GM12801 (cell line): ENCODE data around the gene ELMO1.

Source experiments
- TF ChIP-seq, protein P1 (sequence below): IDR thresholded peaks from one replicate; pipeline ENCODE4 v1.5.1; 2011; ENCODE audit warnings: control low read depth; ENCODE audit not compliant: insufficient read length; ENCODE audit errors: extremely low read depth

The ELMO1 gene

DNA sequence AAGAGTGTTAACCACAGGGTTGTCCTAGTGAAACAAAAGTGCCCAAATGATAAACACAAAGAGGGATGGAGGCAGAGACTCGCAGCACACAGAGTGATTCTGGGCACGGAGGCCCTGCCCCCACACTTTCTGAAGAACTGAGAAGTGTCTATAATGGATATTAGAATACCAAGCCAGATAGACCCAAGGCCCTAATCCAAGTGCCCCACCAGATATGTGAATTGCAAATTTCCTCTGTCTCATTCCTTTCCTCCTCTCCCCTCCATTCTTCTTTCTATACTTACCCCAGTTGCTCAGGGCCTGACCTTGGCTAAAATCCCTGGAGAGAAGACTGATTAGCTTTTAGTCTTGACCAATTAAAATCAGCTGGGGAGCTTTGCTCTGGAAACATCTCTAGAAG, 617.6 kb downstream of the ELMO1 start:
- TF ChIP-seq, protein P1, sequence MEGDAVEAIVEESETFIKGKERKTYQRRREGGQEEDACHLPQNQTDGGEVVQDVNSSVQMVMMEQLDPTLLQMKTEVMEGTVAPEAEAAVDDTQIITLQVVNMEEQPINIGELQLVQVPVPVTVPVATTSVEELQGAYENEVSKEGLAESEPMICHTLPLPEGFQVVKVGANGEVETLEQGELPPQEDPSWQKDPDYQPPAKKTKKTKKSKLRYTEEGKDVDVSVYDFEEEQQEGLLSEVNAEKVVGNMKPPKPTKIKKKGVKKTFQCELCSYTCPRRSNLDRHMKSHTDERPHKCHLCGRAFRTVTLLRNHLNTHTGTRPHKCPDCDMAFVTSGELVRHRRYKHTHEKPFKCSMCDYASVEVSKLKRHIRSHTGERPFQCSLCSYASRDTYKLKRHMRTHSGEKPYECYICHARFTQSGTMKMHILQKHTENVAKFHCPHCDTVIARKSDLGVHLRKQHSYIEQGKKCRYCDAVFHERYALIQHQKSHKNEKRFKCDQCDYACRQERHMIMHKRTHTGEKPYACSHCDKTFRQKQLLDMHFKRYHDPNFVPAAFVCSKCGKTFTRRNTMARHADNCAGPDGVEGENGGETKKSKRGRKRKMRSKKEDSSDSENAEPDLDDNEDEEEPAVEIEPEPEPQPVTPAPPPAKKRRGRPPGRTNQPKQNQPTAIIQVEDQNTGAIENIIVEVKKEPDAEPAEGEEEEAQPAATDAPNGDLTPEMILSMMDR, result no peak

DNA sequence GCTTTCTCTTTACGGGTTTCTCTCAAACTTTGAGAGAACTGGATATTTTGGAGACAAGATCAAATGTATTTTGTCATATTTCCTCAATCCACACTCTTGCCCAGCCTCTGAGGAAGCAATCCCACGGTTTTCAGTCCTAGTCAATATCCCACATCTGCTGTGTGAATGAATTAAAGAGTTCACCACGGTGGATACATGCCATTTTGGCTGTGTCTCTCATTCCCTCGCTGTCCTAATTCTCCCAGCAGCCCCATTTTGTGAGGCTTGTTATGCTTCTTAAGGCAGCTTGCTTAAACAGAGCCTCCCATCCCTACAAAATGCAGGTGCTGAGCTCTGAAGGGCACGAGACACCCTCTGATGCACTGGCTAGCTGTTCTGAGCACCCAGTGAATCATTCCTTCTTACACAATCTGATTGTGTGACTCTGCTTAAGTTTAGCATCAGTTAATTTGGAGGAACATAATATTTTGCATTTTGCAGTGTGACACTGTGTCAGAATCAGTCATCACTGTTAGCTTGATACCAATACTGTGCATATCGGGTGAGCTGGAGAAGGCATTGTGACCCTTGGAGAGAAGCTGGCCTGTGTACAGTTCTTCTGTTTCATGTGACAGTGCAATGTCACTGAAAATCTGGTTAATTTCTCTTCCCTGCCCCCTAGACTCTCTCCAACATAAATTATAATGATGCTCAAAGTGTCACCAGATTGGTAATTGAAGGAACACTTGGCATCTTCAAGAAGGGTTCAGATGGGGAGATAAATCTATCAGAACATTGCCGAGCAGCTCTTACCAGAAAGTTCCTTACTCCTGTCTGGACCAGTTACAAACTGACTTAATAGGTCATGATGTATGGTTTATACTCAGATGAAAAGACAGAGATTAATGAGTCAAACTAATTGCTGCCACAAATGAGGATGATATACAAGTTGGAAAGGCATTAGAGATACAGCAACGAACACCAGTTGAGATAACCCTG, 620.6 kb downstream of the ELMO1 start:
- TF ChIP-seq, protein P1, result no peak

DNA sequence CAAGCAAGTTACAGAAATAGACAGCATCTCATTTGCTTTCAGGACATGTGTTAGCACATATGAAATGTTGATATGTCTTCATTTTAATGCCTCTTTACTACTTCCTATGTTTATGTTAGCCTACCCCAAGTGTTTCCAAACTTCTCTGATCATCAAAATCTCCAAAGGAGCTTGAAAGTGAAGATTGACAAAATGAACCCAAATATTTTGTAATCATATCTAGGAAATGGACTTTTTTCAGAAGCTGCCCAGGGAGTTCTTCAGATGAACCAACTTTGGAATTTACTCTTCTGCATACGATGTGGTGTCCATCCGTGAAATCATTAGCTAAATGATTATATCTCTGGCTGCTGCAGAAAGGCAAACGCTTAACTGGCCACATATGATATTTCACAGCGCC, 623.2 kb downstream of the ELMO1 start:
- TF ChIP-seq, protein P1, result no peak

DNA sequence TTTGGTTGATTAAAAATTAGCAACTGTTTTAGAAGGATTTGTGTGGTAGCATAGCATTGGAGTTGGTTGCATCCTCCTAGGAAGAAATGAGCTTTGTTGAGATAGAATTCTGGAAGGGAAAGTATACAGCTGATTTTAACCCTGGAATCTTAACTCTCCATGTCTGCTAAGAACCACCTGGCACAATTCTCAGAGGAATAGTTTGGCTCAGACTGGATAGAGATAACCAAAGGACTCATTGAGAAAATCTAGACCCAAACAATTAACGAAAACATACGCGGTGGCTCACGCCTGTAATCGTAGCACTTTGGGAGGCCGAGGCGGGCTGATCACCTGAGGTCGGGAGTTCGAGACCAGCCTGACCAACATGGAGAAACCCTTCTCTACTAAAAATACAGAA, 625.3 kb downstream of the ELMO1 start:
- TF ChIP-seq, protein P1, result no peak

DNA sequence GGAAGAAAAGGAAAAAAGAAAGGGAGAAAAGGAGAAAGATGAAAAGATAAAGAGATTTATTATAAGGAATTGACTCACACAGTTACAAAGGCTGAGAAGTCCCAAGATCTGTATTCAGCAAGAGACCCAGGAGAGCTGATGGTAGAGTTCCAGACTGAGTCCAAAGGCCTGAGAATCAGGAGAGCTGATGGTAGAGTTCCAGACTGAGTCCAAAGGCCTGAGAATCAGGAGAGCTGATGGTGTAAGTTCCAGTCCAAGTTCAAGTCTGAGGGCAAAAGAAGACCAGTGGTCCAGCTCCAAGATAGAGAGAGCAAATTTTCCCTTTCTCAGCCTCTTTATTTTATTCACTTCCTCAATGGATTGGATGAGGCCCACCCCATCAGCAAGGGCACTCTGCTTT, 627.0 kb downstream of the ELMO1 start:
- TF ChIP-seq, protein P1, result no peak

DNA sequence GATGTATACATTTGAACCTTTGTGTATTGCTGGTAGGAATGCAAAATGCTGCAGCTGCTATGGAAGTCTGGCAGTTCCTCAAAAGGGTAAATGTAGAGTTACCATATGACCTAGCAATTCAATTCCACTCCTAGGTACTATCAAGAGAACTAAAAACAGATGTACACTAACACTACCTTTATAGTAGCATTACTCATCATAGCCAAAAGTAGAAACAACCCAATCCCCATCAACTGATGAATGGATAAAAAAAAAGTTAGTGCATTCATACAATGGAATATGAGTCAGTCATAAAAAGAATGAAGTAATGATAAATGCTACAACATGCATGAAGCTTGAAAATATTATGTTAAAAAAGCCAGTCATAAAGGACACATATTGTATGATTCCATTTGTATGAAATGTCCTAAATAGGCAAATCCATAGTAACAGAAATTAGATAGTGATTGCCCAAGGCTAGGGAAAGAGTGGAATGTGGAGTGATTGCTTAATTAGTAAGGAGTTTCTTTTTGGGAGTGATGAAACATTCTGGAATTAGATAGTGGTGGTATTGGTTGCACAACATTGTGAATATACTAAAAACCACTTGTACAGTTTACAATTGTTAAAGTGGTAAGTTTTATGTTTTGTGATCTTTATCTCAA, 628.0 kb downstream of the ELMO1 start:
- TF ChIP-seq, protein P1, result no peak

DNA sequence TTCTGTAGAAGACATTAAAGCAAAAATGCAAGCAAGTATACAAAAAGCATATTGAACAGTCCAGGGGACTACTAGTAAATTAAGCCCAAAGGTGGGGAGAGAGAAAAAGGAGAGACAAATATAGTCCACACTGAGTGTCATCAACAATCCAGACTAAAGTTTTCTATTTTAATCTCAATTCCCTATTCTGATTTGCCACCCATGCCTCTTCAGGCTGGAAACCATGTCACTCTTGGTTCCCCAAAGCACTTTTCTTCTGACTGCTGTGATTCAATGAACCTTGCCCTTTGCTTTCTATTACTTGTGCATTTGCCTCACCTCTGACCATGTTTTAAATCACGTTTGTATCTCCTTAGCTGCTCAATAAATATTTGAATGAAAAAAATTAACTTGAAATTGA, 629.0 kb downstream of the ELMO1 start:
- TF ChIP-seq, protein P1, result no peak
